NCI-H1048 (cell line): Measurements from ENCODE around the gene SEC24B.
"Not testable (repeated sequence)": the region's sequence is repeated elsewhere in the genome, so short reads cannot be mapped to it uniquely, and the experiment has no call there.

Experiments used
- DNase-seq: peaks from one replicate; lab custom pipeline; 2025; lab: John Stamatoyannopoulos, UW

Gene SEC24B

DNA sequence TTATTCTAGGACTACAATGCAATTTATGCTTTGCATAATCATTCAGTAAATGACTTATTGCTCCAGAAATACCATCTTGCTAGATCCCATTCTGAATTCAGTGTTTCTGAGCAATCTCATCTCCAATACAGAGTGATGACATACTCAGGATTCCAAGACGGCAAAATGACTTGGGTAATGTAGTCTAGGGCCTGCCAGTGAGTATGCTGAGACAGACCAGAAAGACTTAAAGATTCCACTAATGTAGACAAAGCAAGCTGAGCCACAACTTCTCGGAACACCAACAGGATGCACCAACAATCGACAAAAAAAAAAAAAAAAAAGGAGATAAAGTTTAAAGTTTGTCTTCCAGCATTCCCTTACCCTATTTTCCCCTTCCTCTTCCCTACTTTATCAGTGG, 919 bp upstream of the SEC24B start:
- no peak for DNase-seq

DNA sequence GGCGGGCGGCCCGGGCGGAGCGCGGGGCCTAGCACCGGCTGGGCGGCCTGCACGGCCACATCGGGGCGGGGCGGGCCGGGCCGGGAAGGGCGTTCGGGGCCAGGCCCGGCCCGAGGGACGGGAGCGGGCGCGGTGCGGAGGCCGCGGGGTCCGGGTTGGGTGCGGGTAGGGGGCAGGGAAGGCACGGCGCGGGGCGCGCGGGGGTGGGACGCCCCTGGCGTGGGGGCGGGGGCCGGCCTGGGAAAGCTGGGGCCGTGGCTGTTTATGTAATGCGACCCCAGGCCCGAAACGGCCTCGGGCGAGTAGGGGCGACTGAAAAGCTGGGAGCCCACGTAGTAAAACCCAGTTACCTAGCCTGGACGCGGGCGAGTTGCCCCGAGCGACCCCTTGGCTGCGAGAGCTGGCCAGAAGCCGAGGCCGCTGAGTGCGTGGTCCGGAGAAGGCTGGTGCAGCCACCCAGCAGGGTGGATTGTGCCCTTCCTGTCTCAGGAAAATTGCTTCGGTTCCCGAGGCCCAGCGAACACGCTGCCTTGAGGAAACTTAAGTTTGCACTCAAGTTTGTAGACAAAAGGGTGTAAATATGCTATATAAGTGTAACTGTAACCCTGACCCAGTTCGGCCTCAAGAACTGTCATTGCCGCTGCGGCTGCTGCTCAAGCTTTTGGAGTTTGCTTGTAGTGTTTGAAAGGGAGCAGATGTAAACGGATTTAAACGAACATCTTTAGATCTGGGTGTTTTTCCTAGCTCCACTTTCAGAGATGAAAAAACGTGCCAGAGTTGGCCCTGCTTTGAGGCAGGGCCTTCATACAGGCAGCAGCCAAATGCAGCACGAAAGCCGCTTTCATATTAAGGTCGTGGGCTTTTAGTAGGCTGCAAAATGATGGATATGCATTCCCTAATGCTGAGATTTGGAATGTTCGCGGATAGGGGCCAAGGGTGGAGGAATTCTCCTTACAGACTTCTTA, 674 bp downstream of the SEC24B start:
- DNase-seq, result no peak

DNA sequence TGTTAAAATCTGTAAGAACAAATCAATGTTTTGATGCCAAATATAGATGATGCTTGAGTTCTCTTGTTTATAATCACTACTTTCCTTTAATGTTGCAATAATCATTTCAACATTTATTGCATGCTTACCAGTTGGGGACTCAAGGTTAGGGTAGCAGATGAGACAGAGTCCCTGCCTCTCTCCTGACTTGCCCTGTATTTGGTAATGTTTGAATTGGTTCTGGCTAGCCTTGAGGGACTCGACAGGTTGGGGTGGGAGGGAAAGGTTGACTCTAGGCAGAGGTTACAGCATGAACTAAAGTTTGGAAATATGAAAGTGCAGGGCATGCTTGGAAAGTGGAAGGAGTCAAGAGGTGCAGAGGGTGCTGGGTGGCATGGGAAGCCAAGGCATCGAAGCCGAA, 2.0 kb downstream of the SEC24B start:
- no peak for DNase-seq

GRCh38 chr4:109436504-109436903, 2.9 kb downstream of the SEC24B start:
- DNase-seq, result no peak

- no peak for DNase-seq
These were observed 7.3 kb downstream of the SEC24B start for GRCh38 chr4:109440948-109441347.

DNA sequence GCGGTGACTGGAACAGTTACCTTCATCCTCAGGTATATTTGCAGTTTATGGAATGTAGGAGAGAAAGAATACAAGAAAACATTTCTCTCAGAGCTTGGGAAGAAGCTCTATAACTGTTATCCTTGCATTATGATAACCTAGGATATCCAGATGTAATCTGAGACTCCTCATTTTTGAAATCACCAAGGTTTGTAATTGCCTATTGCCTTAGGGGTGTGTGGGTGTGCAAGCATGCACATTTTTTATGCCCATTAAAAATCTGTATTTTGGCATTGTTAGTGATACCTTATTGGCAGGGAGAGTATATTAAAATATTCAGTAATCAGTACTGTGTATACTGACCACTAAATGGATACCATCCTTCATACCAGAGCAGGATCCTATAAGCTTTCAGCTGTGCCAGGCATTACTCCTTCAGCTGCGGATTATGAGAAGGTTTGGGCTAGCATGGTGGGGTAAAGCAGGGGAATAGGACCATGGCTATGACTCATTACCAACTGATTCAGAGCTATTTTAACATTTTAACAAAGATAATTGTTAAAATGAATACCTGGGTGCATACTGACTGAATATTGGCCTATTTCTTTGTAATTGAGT, 8.3 kb downstream of the SEC24B start:
- DNase-seq, result no peak

- no peak for DNase-seq
These were observed 10.7 kb downstream of the SEC24B start for GRCh38 chr4:109444182-109444844.

DNA sequence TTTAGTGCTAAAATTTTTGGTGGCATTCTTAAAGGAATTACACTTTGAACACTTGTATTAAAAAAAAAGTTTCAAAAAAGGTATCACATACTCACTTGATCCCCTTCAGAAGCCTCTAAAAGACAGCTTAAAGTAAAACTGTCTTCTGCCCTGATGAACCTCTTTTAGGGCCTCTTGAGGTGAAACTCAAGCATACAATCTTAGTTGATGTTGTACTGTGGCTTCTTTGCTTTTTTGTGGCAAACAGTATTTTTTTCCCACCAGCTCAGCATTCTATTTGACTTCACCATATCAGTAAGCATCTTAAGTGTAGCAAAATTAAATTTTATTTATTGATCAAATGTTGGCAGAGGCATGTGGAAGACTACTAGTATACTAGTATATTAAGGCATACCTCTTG, 13.7 kb downstream of the SEC24B start:
- DNase-seq, result no peak

DNA sequence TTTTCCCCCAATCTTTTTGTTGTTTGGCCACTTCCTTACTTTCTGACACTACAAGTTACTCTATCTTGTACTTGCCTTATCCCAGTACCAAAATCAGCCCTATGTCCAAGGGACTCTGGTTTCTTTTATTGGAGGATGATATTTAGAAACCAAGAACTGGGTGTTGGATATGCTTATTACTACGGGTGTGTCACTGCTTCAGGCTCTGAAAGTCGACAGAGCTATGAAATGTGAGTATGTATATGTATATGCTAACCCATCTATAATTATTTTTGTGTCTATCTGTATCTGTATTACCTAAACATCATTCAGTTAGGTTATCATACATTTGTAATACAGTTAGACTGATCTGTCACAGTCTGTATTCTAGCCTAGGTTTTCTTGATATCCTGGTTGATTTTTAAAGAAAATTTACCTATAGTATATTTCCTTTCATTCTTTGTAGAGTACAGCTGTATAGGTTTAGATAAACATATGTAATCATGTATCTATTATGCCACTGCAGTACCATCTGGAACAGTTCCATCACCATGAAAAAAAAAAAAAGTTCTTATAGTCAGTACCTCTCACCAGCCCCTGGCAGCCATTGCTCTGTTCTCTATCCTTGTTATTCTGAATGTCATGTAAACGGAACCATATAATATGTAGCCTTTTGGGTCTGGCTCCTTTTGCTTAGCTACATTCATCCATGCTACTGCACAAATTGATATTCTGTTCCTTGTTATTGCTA, 18.1 kb downstream of the SEC24B start:
- no peak for DNase-seq

DNA sequence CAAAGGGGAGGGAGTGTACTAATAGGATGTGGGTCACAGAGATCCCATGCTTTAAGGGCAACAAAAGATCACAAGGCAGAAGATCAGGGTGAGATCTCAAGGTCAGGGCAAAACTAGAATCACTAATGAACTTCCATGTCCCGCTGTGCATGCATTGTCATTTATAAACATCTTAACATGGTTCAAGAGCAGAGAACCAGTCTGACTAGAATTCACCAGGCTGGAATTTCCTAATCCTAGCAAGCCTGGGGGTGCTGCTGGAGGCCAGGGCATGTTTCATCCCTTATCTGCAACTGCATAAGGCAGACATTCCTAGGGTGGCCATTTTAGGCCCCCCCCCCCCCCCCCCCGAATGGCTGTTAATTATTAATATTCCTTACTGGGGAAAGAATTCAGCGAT, 19.5 kb downstream of the SEC24B start:
- DNase-seq, result not testable (repeated sequence)

GRCh38 chr4:109462297-109462696, 28.7 kb downstream of the SEC24B start:
- DNase-seq, result no peak

GRCh38 chr4:109462802-109463201, 29.2 kb downstream of the SEC24B start:
- DNase-seq, result no peak

GRCh38 chr4:109465069-109465468, 31.5 kb downstream of the SEC24B start:
- DNase-seq, result no peak

- DNase-seq, result no peak
These were observed 36.3 kb downstream of the SEC24B start for GRCh38 chr4:109469915-109470314.

DNA sequence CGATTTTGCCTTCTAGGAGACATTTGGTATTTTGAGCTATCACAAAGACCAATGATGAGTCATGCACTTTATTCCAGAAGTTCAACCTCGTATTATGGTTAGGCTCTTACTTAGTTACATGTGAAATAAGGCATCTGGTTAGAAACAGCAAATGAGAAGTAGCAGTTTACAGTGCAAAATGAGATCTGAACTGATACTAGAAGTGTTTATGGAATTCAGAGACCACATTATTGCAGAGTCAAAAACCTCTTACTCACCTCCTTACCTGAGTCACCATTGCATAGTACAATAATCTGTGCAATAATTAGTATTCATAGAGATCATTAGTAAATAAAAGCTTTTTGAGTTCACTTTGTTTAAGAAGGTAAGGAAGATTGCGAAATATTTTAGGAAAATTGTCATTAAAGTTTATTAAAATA, 38.7 kb downstream of the SEC24B start:
- DNase-seq, result no peak

GRCh38 chr4:109473824-109474223, 40.2 kb downstream of the SEC24B start:
- no peak for DNase-seq

- DNase-seq, result no peak
These were observed 52.4 kb downstream of the SEC24B start for GRCh38 chr4:109486007-109486406.

DNA sequence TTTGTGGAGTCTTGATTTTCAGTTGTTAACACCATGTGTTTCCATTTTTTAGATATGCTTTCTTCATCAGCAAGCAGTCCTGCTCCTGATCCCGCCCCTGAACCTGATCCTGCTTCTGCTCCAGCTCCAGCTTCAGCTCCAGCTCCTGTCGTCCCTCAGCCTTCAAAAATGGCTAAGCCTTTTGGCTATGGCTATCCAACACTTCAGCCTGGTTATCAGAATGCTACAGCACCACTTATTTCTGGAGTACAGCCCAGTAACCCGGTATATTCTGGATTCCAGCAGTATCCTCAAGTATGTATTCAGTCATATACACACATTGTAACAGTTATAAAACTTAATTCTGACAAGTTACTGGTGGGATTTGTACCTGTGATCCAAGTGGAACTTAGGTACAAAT, 60.9 kb downstream of the SEC24B start:
- no peak for DNase-seq

DNA sequence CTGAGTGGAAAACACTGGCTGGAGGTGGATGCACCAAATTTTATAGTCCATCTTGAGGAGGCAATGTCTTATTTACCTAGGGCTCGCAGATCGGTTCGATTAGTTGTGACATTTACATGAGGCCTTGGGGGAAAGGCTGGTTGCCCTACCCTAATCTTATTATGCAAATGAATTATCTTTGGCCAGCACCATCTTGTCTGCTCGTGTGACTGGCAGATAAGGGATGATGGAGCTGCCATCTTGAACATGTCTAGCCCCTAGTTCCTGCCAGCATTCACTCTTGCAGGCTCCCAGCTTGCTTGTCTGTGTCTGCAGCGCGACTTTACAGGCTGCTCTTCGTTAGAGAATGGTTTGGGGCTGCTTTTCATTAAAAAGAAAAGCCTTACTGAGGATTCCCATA, 61.9 kb downstream of the SEC24B start:
- DNase-seq, result no peak

GRCh38 chr4:109496875-109497274, 63.3 kb downstream of the SEC24B start:
- no peak for DNase-seq

DNA sequence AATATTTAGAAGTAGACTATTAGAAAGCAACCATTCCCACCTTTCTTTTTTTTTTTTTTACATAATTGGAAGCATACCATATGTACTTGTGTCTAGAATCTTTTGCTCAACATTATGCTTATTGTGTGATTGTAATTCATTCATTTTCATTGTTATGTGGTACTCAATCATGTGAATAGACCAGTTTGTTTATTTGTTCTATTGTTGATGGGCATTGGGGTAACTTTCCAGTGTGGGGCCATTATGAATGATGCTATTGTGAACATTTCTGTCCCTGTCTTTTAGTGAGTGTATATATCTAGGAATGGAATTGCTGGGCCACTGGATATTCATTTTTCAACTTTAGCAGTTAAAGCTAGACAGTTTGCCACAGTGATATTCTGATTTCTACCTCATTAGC, 63.9 kb downstream of the SEC24B start:
- no peak for DNase-seq

GRCh38 chr4:109499513-109499912, 65.9 kb downstream of the SEC24B start:
- no peak for DNase-seq
